HG03280 (cell line): ENCODE results near the gene TREX2.

ENCODE experiments used
- ATAC-seq: cut with Tn5 transposase; IDR thresholded peaks from one replicate; pipeline ENCODE4 v1.9.1; 2021; ENCODE audit warnings: mild to moderate bottlenecking, moderate library complexity; ENCODE audit not compliant: unreplicated experiment

Gene TREX2

DNA sequence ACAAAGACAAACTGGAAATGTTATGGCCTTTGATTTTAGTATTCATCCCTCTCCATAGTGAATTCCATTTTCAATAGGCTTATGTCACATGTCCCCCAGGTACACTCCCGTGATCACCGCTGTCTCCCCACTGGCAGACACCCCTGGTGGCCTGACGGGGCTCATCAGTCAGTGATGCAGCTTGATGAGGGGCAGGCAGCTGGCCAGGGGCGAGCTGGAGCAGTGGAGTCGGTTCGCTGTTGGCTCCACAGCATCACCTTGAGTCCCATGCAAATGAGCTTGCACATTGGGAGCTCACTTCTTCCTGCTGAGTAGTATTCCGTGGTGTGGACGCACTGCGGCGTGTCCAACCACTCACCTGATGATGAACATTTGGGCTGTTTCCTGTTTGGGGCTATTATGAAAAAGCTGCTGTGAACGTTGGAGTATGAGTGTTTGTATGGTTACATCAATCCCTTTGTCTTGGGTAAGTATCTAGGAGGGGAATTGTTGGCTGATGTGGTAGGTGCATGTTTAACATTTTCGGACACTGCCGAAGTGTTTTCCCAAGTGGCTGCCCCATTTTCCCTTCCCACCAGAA, 5.2 kb downstream of the TREX2 start:
- no peak for ATAC-seq

DNA sequence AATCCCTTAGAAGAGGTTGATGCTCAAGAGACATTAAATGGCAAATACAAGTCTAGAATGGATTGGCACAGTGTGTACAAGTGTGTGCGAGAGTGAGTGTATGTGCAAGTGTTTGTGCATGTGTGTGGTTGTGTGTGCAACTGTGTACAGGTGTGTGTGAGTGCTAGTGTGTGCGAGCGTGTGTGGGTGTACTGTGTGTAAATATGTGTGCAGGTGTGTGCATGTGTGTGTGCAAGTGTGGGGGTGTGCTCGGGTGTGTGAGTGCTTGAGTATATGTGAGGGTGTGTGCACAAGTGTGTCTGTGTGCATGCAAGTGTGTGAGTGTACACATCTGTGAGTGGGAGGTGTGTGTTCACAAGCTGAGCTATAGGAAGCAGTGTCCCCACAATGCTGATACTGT, 5.9 kb downstream of the TREX2 start:
- ATAC-seq = no peak

DNA sequence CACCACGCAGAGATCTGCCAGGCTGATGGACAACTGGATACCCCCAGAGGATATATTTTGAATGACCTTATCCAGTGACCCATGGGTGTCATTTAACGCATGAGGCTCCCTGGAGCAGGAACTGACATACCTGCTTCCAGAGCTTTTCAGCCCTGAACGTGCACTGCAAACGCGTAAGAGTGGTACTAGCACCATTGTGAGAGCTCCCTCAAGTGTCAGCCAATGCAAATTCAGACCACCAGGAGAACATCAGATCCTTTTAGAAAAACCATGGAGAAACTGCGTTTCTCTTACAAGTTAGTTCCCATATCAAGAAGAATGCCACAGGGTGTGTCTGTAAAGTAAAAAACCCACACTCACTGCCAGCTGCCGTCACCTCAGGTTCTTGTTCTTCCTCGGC, 7.3 kb downstream of the TREX2 start:
- ATAC-seq = no peak

DNA sequence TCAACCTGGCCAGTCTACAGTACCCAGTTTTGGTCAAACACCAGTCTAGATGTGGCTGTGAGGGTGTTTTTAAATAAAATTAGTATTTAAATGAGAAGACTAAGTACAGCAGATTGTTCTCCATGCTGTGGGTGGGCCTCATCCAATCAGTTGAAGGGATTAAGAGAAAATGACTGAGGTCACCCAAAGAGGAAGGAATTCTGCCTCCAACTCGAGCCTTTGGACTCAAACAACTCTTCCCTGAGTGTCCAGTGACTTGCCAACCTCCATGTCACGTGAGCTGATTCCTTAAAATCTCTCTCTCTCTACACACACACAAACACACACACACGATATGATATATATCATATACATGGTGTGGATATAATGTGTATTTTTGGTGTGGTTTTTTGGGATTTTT, 10.0 kb downstream of the TREX2 start:
- ATAC-seq = no peak

DNA sequence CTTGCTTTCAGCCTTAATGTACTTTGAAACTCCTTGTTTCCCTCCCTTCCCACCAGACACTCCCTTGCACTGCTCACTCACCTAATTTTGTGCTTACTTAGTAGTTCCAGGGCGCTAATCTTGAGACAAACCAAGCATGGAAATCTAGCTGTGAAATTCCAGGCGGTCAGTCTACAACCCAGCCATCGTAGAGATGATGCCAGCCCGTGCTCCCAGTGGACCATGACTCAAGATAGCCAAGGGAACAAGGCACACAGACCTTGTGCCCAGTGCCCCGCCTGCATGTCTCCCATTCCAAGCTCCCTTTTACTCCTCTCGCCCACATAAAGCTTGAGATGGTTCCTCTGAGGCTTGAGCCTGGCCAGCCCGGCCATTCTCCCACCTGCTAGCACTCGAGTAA, 11.1 kb downstream of the TREX2 start:
- ATAC-seq = no peak

DNA sequence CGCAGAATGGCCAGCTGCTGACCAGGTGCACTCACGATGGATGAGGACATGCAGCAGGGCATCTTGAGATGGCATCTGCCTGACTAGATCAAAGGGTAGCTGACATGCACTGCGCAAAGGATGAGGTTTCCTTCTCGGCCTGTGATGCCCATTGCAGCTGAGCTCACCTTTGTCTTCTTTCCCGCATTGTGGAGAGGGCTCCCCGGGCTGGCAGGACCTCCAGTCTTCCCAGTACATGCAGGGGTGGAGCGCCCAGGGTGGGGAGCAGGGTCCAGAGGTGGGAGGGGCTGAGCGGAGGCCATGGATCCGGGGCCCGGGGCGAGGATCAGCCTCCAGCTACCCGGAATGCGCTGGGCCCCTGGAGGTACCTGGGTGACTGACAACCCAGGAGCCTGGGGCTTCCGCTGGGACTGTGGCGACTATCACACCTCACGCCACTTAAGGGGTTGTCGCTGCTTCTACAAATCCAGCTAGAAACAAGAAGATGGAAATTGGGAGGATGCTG, 12.0 kb downstream of the TREX2 start:
- ATAC-seq = no peak

DNA sequence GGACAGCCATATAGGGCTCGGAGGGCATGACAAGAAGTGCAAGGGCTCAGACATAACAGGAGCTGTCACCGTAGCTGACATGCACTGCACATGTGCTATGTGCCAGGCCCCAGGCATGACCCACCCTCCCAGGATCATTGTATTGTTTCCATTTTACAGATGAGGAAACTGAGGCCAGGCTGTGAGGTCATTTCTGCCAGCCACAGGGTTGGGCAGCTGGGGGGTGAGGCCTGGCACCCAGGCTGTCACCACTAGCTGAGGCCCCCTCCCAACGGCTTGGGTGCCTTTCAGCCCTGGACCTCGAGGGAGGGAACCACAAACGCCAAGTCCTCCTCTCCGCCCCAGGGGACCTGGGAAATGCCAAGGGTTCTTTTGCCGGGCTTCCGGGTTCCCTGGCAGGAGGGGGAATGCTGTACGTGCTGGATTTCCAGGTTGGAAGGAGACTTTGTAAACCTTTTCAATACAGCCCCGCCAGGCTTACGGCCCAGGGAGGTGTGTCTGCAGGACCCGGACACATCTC, 12.6 kb downstream of the TREX2 start:
- no peak for ATAC-seq

DNA sequence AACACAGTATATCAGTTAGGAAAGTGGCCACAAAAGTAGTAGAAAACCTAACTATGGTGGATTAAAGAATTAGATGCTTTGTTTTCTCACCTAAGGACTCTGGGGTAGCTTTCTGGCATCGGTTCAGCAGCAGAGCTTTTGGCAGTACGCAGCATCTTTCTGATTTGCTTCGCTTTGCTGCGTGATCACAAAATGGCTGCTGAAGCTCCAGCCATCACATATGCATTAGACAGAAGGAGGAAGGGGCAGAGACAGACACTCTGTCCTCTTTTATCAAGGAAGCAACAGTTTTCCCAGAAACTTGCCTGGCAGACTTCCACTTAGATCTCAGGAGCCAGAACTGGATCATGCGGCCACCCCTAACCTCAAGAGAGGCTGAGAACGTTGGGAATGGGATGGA, 15.1 kb downstream of the TREX2 start:
- ATAC-seq = no peak

GRCh38 chrX:153426204-153426603, 19.7 kb downstream of the TREX2 start:
- no peak for ATAC-seq

- no peak for ATAC-seq
Measured at GRCh38 chrX:153423652-153424051, 22.2 kb downstream of the TREX2 start.

DNA sequence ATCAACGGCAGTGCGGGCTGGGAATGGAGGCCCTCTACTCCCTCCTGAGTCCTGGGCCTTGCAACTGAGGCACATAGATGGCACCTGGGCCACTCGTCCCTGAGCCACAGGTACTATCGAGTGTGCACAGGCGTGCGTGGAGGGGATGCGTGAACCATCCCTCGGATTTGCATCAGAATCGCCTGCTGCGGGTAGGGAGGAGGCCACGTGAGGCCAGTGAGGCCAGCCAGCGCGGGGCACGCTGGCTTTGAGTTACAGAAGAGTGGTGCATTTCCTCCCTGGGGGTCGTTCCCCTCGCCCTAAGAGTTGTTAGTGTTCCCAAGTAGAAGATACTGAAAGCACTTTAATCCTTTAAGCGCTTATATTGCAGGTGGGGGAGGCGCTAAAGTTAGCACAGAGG, 24.0 kb downstream of the TREX2 start:
- no peak for ATAC-seq

DNA sequence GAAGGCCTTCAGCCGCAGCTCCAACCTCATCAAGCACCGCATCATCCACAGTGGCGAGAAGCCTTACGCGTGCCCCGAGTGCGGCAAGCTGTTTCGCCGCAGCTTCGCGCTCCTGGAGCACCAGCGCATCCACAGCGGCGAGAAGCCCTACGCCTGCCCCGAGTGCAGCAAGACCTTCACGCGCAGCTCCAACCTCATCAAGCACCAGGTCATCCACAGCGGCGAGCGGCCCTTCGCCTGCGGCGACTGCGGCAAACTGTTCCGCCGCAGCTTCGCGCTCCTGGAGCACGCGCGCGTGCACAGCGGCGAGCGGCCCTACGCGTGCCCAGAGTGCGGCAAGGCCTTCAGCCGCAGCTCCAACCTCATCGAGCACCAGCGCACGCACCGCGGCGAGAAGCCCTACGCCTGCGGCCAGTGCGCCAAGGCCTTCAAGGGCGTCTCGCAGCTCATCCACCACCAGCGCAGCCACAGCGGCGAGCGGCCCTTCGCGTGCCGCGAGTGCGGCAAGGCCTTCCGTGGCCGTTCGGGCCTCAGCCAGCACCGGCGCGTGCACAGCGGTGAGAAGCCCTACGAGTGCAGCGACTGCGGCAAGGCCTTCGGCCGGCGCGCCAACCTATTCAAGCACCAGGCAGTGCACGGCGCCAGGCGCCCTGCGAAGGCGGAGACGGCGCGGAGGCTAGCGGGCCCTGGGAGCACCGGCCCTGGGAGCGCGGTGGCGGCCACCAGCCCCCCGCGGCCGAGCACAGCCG, 24.8 kb downstream of the TREX2 start:
- ATAC-seq = no peak

GRCh38 chrX:153417637-153418036, 28.2 kb downstream of the TREX2 start:
- ATAC-seq = no peak

- ATAC-seq = no peak
Measured at GRCh38 chrX:153416781-153417450, 28.9 kb downstream of the TREX2 start.

DNA sequence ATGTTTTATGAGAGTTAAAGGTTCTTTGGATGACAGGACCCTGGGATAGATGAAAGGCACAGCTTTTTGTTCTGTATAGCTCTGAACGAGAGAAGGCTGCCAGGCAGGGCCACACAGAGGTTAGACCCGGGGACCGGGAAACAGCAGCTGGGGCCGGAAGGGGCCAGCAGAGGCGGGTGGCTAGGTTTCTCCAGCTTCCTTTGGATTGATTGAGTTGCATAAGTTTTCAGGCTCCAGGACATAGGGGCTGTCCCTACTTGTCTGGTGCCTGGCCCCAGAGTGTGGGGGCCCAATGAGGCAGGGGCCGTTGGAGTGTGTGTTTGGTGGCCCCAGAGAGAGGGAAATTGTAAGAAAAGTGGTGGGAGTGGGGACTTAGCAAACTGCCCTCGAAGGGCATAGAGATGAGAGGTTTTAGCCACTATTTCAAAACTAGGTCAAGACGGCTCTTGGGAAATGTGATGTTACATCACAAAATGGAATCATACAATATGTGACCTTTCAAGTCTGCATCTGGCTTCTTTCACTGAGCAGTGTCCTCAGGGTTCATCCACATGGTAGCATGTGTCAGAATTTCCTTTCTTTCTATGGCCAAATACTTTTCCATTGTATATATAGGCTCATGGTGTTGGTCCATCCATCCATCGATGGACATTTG, 30.9 kb downstream of the TREX2 start:
- no peak for ATAC-seq

GRCh38 chrX:153413731-153414130, 32.1 kb downstream of the TREX2 start:
- no peak for ATAC-seq

GRCh38 chrX:153412746-153413720, 32.8 kb downstream of the TREX2 start:
- no peak for ATAC-seq

GRCh38 chrX:153411988-153412574, 33.8 kb downstream of the TREX2 start:
- no peak for ATAC-seq

- peak; percentile 75 for ATAC-seq
Measured at GRCh38 chrX:153411255-153411987, 34.4 kb downstream of the TREX2 start, which contains the start of gene ZFP92. Gene ZFP92, plus strand, starts transcription at chrX:153411472. Its CDS starts 6,851 bp downstream, at chrX:153418323.
